ENCODE results near the gene AMMECR1. TPM values are rescaled to one million over a fixed set of nuclear protein-coding genes. Genes with fewer than 3 reads are reported as not detected.
"Not testable (repeated sequence)": the region's sequence is repeated elsewhere in the genome, so short reads cannot be mapped to it uniquely, and the experiment has no call there.

AMMECR1 gene
- polyA plus RNA-seq, 2 donors = 5.8 to 6.9 TPM

DNA sequence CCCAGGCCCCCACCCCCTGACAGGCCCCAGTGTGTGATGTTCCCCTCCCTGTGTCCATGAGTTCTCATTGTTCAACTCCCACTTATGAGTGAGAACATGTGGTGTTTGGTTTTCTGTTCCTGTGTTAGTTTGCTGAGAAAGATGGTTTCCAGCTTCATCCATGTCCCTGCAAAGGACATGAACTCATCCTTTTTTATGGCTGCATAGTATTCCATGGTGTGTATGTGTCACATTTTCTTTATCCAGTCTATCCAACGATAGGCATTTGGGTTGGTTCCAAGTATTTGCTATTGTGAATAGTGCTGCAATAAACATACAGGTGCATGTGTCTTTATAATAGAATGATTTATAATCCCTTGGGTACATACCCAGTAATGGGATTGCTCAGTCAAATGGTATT is 10.7 kb upstream of the AMMECR1 start:
- WGBS, 2 donors = 89 to 96% methylated on average over 1 of the region's 1 CpG
- H3K27me3 ChIP-seq (ENCODE audit: control insufficient read depth in 1 of 2, insufficient read depth in 2 of 2, low read length in 2 of 2) = not testable (repeated sequence)

DNA sequence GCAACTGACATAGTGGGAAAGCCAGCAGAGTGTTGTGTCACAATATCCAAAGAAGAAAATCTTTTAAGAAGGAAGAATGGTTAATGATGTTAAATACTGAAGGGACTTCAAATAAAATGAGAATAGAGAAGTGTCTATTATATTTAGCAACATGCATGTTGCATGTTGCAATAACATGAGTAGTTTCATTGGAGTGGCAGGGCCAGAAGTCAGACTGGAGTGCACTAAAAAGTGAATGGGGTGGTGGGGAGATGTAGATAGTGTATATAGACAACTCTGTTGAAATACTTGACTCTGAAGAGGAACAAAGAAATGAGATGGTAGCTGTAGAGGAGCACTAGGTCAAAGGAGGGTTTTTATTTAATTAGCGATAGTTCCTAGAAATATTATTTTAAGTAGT is 9.5 kb upstream of the AMMECR1 start:
- no peaks in the 10 kb centered on the region for H3K4me1 ChIP-seq (ENCODE audit: control insufficient read depth in 2 of 2, insufficient read depth in 2 of 2, low read length in 1 of 2)
- 82 to 92% methylated on average over 1 of the region's 1 CpG for WGBS, 2 donors
- peaks cover 0 to 2% of the 10 kb centered on the region in 2 donors for H3K27me3 ChIP-seq (ENCODE audit: control insufficient read depth in 1 of 2, insufficient read depth in 2 of 2, low read length in 2 of 2)
- no peak overlapping the region for H3K4me3 ChIP-seq (ENCODE audit: low read depth in 1 of 2, low read length in 2 of 2)
- H3K36me3 ChIP-seq (ENCODE audit: control insufficient read depth in 2 of 2, insufficient read depth in 2 of 2, low read length in 1 of 2) = no peaks in the 10 kb centered on the region
- no peaks in the 10 kb centered on the region for H3K9me3 ChIP-seq (ENCODE audit: control insufficient read depth in 2 of 2, insufficient read depth in 1 of 2, low read depth in 1 of 2, low read length in 1 of 2)
- no peak overlapping the region for H3K27ac ChIP-seq (ENCODE audit: low read depth in 2 of 2, low read length in 1 of 2)

More for the DNA sequence above, 10.7 kb upstream of the AMMECR1 start:
- H3K4me3 ChIP-seq (ENCODE audit: low read depth in 1 of 2, low read length in 2 of 2); H3K9me3 ChIP-seq (ENCODE audit: control insufficient read depth in 2 of 2, insufficient read depth in 1 of 2, low read depth in 1 of 2, low read length in 1 of 2); H3K4me1 ChIP-seq (ENCODE audit: control insufficient read depth in 2 of 2, insufficient read depth in 2 of 2, low read length in 1 of 2); H3K36me3 ChIP-seq (ENCODE audit: control insufficient read depth in 2 of 2, insufficient read depth in 2 of 2, low read length in 1 of 2); H3K27ac ChIP-seq (ENCODE audit: low read depth in 2 of 2, low read length in 1 of 2): not testable (repeated sequence)

- Histone ChIP-seq H3K9me3 (ENCODE audit: control insufficient read depth in 2 of 2, insufficient read depth in 1 of 2, low read depth in 1 of 2, low read length in 1 of 2) (no peaks in the 10 kb centered on the region), H3K36me3 (ENCODE audit: control insufficient read depth in 2 of 2, insufficient read depth in 2 of 2, low read length in 1 of 2) (no peaks in the 10 kb centered on the region), H3K4me1 (ENCODE audit: control insufficient read depth in 2 of 2, insufficient read depth in 2 of 2, low read length in 1 of 2) (no peaks in the 10 kb centered on the region), H3K4me3 (ENCODE audit: low read depth in 1 of 2, low read length in 2 of 2) (no peak overlapping the region), H3K27me3 (ENCODE audit: control insufficient read depth in 1 of 2, insufficient read depth in 2 of 2, low read length in 2 of 2) (peaks cover 0 to 2% of the 10 kb centered on the region in 2 donors), H3K27ac (ENCODE audit: low read depth in 2 of 2, low read length in 1 of 2) (no peak overlapping the region)
- WGBS, 2 donors = 73 to 95% methylated on average over 4 of the region's 4 CpGs
Observed at GRCh38 chrX:110326712-110327111, 8.8 kb upstream of the AMMECR1 start.

- Histone ChIP-seq H3K9me3 (ENCODE audit: control insufficient read depth in 2 of 2, insufficient read depth in 1 of 2, low read depth in 1 of 2, low read length in 1 of 2) (no peaks in the 10 kb centered on the region), H3K27ac (ENCODE audit: low read depth in 2 of 2, low read length in 1 of 2) (no peak overlapping the region), H3K4me1 (ENCODE audit: control insufficient read depth in 2 of 2, insufficient read depth in 2 of 2, low read length in 1 of 2) (no peaks in the 10 kb centered on the region), H3K4me3 (ENCODE audit: low read depth in 1 of 2, low read length in 2 of 2) (no peak overlapping the region), H3K36me3 (ENCODE audit: control insufficient read depth in 2 of 2, insufficient read depth in 2 of 2, low read length in 1 of 2) (no peaks in the 10 kb centered on the region), H3K27me3 (ENCODE audit: control insufficient read depth in 1 of 2, insufficient read depth in 2 of 2, low read length in 2 of 2) (no peaks in the 10 kb centered on the region)
- WGBS, 2 donors = 54 to 68% methylated on average over 4 of the region's 4 CpGs
Observed at GRCh38 chrX:110322603-110323002, 4.7 kb upstream of the AMMECR1 start.

DNA sequence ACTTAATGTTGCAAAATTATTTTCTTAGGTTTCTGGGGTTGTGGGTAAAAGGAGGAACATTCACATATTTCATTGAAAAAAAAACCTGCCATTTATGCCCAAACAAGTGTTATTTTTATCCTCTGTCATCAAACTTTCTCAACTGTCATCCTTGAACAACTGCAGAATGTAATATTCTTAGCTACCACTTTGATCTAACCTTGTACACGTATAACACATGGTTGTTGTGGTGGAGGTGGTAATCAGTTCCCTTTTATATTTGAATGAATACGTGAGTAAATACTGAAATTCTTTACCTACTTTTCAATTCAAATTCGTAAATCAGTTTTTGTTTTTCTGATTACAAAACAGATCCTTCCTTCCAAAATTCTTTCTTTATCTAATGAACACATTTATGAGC is 3.8 kb upstream of the AMMECR1 start:
- H3K27ac ChIP-seq (ENCODE audit: low read depth in 2 of 2, low read length in 1 of 2) = no peak overlapping the region
- WGBS, 2 donors = 56 to 79% methylated on average over 3 of the region's 3 CpGs
- no peaks in the 10 kb centered on the region for H3K27me3 ChIP-seq (ENCODE audit: control insufficient read depth in 1 of 2, insufficient read depth in 2 of 2, low read length in 2 of 2)
- H3K9me3 ChIP-seq (ENCODE audit: control insufficient read depth in 2 of 2, insufficient read depth in 1 of 2, low read depth in 1 of 2, low read length in 1 of 2) = no peaks in the 10 kb centered on the region
- H3K36me3 ChIP-seq (ENCODE audit: control insufficient read depth in 2 of 2, insufficient read depth in 2 of 2, low read length in 1 of 2) = no peaks in the 10 kb centered on the region
- no peak overlapping the region for H3K4me3 ChIP-seq (ENCODE audit: low read depth in 1 of 2, low read length in 2 of 2)
- no peaks in the 10 kb centered on the region for H3K4me1 ChIP-seq (ENCODE audit: control insufficient read depth in 2 of 2, insufficient read depth in 2 of 2, low read length in 1 of 2)

- Histone ChIP-seq H3K36me3 (ENCODE audit: control insufficient read depth in 2 of 2, insufficient read depth in 2 of 2, low read length in 1 of 2) (no peaks in the 10 kb centered on the region), H3K9me3 (ENCODE audit: control insufficient read depth in 2 of 2, insufficient read depth in 1 of 2, low read depth in 1 of 2, low read length in 1 of 2) (no peaks in the 10 kb centered on the region), H3K4me3 (ENCODE audit: low read depth in 1 of 2, low read length in 2 of 2) (no peak overlapping the region), H3K27ac (ENCODE audit: low read depth in 2 of 2, low read length in 1 of 2) (no peak overlapping the region), H3K4me1 (ENCODE audit: control insufficient read depth in 2 of 2, insufficient read depth in 2 of 2, low read length in 1 of 2) (no peaks in the 10 kb centered on the region), H3K27me3 (ENCODE audit: control insufficient read depth in 1 of 2, insufficient read depth in 2 of 2, low read length in 2 of 2) (no peaks in the 10 kb centered on the region)
Observed at GRCh38 chrX:110321081-110321480, 3.2 kb upstream of the AMMECR1 start.

- H3K27ac ChIP-seq (ENCODE audit: low read depth in 2 of 2, low read length in 1 of 2) = no peak overlapping the region
- no peak overlapping the region for H3K4me3 ChIP-seq (ENCODE audit: low read depth in 1 of 2, low read length in 2 of 2)
- H3K9me3 ChIP-seq (ENCODE audit: control insufficient read depth in 2 of 2, insufficient read depth in 1 of 2, low read depth in 1 of 2, low read length in 1 of 2) = no peaks in the 10 kb centered on the region
- no peaks in the 10 kb centered on the region for H3K27me3 ChIP-seq (ENCODE audit: control insufficient read depth in 1 of 2, insufficient read depth in 2 of 2, low read length in 2 of 2)
- WGBS, 2 donors = 54 to 73% methylated on average over 3 of the region's 3 CpGs
- H3K4me1 ChIP-seq (ENCODE audit: control insufficient read depth in 2 of 2, insufficient read depth in 2 of 2, low read length in 1 of 2) = no peaks in the 10 kb centered on the region
- no peaks in the 10 kb centered on the region for H3K36me3 ChIP-seq (ENCODE audit: control insufficient read depth in 2 of 2, insufficient read depth in 2 of 2, low read length in 1 of 2)
Observed at GRCh38 chrX:110320381-110320987, 2.6 kb upstream of the AMMECR1 start.

DNA sequence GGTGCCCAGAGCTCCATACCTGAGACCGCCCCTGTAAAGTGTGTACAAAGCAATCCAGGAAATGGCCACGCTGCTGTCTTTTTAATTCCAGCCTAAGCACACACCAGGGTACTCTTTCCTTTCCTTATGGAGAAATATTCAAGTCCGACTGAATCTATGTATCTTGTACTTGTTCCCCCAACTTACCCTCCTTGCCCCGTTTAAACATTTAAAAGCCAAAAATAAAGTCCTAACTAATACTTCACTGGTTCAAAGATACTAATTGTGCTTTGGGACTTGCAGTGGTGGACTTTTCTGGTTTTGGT is 731 bp upstream of the AMMECR1 start:
- H3K4me3 ChIP-seq (ENCODE audit: low read depth in 1 of 2, low read length in 2 of 2) = peak overlapping the region; percentile 51 to 61
- no peaks in the 10 kb centered on the region for H3K36me3 ChIP-seq (ENCODE audit: control insufficient read depth in 2 of 2, insufficient read depth in 2 of 2, low read length in 1 of 2)
- no peaks in the 10 kb centered on the region for H3K27me3 ChIP-seq (ENCODE audit: control insufficient read depth in 1 of 2, insufficient read depth in 2 of 2, low read length in 2 of 2)
- WGBS, 2 donors = 5 to 25% methylated on average over 4 of the region's 4 CpGs
- no peaks in the 10 kb centered on the region for H3K9me3 ChIP-seq (ENCODE audit: control insufficient read depth in 2 of 2, insufficient read depth in 1 of 2, low read depth in 1 of 2, low read length in 1 of 2)
- no peaks in the 10 kb centered on the region for H3K4me1 ChIP-seq (ENCODE audit: control insufficient read depth in 2 of 2, insufficient read depth in 2 of 2, low read length in 1 of 2)
- H3K27ac ChIP-seq (ENCODE audit: low read depth in 2 of 2, low read length in 1 of 2) = peak overlapping the region; percentile 79 to 81

DNA sequence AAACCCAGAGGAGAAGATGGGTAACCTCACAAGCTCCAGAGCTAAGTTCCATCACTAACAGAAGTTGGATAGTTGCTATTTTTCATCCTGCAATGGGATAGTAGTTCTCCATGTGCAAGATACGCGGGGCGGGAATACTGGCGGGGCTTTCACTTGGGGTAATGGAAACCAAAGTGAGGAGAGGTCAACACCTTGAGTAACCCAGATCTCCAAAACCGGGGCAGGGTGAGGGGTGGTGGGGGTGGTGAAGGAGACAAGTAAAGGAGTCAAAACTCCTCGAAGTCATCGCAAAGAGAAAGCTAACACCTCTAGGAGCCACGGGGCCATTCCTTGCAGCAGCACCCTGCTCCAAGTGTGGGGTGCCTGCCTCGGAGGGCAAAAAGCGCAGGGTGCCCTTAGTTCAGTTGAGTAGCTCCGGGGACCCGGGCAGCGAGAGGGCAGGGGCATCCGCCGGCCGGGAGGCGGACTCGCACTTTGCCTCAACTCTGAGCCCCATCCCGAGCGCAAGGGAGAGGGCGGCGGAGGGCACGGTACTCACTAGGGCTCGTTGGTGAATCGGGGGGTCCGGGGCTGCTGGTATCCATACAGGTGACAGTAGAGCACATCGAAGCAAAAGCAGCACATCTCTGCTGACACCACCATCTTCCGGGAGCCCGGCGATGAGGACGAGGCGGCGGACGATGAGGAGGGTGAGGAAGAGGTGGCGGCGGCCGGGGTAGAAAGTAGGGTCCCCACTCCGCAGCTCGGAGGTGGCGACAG is 645 bp downstream of the AMMECR1 start:
- WGBS, 2 donors = 1 to 36% methylated on average over 40 of the region's 40 CpGs
- Histone ChIP-seq H3K27me3 (ENCODE audit: control insufficient read depth in 1 of 2, insufficient read depth in 2 of 2, low read length in 2 of 2) (no peaks in the 10 kb centered on the region), H3K4me1 (ENCODE audit: control insufficient read depth in 2 of 2, insufficient read depth in 2 of 2, low read length in 1 of 2) (no peaks in the 10 kb centered on the region), H3K27ac (ENCODE audit: low read depth in 2 of 2, low read length in 1 of 2) (peak overlapping the region; percentile 66 to 81), H3K36me3 (ENCODE audit: control insufficient read depth in 2 of 2, insufficient read depth in 2 of 2, low read length in 1 of 2) (no peaks in the 10 kb centered on the region), H3K4me3 (ENCODE audit: low read depth in 1 of 2, low read length in 2 of 2) (peak overlapping the region; percentile 51 to 84), H3K9me3 (ENCODE audit: control insufficient read depth in 2 of 2, insufficient read depth in 1 of 2, low read depth in 1 of 2, low read length in 1 of 2) (no peaks in the 10 kb centered on the region)
